Dermis blood vessel endothelial cell (primary cell): ENCODE measurements around the gene INPP5D. TPM values are rescaled to one million over a fixed set of nuclear protein-coding genes. Genes with fewer than 3 reads are reported as not detected.
"Not testable (repeated sequence)": the region's sequence is repeated elsewhere in the genome, so short reads cannot be mapped to it uniquely, and the experiment has no call there.

ENCODE experiments used
- DNase-seq: peaks from one replicate; pipeline ENCODE4 v3.0.0; 2010
- total RNA-seq: library from RNA; depleted of rRNA; stranded (reverse); fragments of >200 nt; gene quantifications from 2 replicates; pipeline ENCODE4 v1.2.3, GENCODE V29; 2014

INPP5D gene
- total RNA-seq, 1 donor from 2014 or later = 45.3 TPM

DNA sequence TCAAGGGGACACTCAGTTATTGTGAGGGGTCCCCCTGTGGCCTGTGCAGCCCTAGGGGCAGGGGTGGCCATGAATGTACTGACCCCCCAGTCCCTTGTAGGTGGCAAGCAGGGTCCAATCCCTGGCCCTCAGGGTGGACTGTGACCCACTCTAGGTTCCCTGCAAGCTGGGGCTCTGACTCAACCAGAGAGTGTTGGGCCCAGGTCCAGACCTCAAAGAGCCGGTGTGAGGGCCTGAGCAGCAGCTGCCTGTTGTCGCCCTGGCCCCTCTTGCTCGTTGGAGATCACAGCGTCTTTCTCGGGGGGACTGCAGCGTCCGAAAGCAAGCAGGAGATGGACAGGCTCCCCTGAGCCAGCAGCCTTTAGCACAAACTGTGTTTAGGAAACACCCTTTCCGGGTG, 124.5 kb downstream of the INPP5D start:
- DNase-seq = no peak

DNA sequence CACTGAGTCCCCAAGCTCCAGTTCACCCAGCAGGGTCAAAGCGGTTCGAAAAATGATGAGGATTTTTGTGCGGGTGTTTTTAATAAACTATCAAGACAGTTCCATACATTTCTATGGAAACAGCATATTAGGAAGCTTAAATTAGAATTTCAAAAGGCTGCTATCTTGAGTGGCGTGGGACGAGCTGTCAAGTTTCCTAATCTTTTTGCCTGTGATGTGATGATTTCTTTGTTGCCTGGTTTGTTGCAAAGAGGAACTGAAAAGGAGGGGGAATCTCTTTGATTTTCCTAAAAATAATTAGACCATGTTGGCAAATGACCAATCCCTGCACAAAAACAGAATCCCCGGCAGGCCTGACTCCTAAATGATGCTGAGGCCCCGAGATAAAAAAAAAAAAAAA, 125.2 kb downstream of the INPP5D start:
- DNase-seq = no peak

- DNase-seq = no peak
Observed at GRCh38 chr2:233185963-233186362, 125.8 kb downstream of the INPP5D start.

- DNase-seq = no peak
Observed at GRCh38 chr2:233186851-233187250, 126.7 kb downstream of the INPP5D start.

- no peak for DNase-seq
Observed at GRCh38 chr2:233189025-233189424, 128.9 kb downstream of the INPP5D start.

GRCh38 chr2:233191016-233191415, 130.9 kb downstream of the INPP5D start:
- not testable (repeated sequence) for DNase-seq

GRCh38 chr2:233193738-233194137, 133.6 kb downstream of the INPP5D start:
- no peak for DNase-seq

DNA sequence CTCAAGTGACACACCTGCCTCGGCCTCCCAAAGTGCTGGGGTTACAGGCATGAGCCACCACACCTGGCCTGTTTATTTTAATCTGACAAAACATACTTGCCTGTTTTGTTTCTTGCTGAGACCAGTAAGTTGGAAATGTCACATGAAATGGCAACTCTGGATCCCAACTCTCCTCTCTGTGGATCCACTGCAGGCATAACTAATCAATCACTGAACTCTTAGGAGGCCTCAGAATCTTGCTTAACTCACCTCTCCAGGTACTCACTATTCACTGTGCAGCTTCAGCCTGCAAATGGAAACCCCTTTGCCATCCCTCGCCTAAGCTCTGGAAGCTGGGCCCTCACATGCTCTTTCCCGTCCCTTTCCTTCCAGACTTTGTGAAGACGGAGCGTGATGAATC, 134.9 kb downstream of the INPP5D start:
- DNase-seq = no peak

DNA sequence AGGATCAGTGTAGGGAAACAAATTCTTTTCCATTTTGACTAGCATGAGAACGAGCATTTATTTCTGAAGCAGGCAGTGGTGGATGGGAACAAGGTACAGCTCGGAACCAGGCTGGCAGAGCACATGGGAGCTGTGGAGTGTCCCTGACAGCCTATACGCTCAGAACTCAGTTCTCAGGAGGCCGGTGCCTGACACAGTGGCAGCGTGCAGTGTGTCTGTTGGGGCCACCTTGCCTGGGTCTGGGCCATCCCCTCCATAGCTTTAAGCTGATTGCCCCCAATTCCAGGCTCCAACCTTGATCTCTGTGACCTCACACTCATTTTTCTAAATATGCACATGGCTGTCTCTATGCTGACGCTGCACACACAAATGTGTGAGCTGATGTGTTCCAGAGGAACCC, 136.9 kb downstream of the INPP5D start:
- no peak for DNase-seq

GRCh38 chr2:233198026-233198425, 137.9 kb downstream of the INPP5D start:
- no peak for DNase-seq

DNA sequence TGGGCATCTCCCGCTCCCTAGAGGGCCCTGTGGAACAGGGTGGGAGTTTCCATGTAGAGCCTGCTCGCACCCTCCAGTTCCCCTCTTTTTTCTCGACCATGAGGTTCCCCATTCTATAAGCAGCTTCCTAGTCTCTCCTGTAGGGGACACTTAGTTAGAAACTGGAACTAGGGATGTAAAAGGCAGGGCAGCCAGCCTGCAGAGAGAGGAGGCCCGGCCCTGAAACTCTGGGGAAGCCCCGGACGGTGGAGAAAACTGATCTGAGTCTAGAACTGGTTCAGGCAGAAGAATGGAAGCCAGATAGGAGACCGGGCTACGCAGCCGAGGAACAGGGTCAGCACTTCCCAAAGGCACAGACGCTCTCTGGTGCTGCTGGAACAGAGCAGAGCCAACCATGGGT, 139.7 kb downstream of the INPP5D start:
- DNase-seq = no peak

GRCh38 chr2:233200790-233201189, 140.6 kb downstream of the INPP5D start:
- DNase-seq = not testable (repeated sequence)

- no peak for DNase-seq
Observed at GRCh38 chr2:233201258-233202013, 141.3 kb downstream of the INPP5D start.

- DNase-seq = peak; percentile 59
Observed at GRCh38 chr2:233202531-233202944, 142.4 kb downstream of the INPP5D start.

GRCh38 chr2:233203060-233203459, 142.9 kb downstream of the INPP5D start:
- DNase-seq = no peak

DNA sequence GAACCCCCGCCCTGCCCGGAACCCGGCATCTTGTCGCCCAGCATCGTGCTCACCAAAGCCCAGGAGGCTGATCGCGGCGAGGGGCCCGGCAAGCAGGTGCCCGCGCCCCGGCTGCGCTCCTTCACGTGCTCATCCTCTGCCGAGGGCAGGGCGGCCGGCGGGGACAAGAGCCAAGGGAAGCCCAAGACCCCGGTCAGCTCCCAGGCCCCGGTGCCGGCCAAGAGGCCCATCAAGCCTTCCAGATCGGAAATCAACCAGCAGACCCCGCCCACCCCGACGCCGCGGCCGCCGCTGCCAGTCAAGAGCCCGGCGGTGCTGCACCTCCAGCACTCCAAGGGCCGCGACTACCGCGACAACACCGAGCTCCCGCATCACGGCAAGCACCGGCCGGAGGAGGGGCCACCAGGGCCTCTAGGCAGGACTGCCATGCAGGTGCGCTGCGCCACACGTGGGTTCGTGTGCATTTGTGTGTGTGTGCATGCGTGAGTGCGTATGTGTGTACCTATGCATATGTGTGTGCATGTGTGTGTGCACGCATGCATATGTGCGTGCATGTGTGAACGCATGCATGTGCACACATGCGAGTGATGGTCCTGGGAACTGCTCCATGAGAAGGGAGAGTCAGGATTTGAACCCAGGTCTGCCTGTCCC, 144.3 kb downstream of the INPP5D start:
- no peak for DNase-seq

DNA sequence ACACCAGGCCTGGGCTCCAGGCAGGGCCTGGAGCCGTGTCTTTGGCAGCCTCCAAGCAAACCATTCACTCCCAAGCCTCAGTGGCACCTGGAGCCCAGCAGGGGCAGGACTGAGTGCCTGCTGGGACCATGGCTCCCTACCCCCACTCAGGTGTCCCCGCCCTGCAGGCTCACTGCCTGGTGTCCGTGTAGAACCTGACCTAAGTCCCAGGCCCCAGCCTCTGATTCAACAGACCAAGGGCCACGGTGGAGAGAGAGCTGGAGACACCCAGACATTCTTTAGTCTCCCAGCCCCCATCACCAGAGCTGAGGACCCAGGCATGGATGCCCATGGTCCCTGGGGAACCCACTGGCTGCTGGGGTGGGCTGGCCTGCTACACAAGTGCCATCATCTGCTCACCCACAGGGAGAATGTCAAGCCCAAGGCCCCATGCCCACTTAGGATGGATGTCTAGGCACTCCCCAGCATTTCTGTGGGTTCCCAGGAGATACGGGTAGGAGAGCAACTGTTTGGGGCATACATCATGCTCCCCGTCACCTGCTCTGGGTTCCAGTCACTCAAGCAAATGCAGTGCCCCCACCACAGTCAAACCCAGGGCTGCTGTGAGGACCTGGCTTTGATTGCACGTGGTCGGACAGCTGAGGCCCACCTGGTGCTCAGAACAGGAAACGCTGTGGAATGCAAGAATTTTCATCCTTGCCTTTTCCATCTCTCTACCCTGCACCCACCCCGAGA, 148.4 kb downstream of the INPP5D start:
- DNase-seq = peak; percentile 22

- DNase-seq = no peak
Observed at GRCh38 chr2:233209117-233209532, 149.0 kb downstream of the INPP5D start.

- peak; percentile 86 for DNase-seq
Observed at GRCh38 chr2:233209533-233210171, 149.5 kb downstream of the INPP5D start.

DNA sequence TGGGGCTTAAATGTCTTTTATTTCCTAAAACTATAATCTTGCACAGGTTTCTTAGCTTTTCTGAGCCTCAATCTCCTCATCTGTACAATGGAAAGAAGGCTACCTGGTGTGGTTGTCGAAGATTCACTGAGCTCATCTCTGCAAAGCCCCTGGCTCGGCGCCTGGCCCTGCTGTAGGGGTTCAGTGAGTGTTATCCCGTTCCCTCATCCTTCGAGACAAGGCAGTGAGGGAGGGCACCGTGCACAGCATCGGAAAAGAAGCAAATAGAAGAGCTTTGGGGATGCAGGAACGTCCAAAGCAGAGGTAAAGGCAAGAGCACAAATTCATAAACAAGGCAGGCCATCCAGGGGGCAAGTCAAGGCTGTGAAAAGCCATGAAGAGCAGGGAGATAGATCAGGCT, 150.1 kb downstream of the INPP5D start:
- DNase-seq = no peak

DNA sequence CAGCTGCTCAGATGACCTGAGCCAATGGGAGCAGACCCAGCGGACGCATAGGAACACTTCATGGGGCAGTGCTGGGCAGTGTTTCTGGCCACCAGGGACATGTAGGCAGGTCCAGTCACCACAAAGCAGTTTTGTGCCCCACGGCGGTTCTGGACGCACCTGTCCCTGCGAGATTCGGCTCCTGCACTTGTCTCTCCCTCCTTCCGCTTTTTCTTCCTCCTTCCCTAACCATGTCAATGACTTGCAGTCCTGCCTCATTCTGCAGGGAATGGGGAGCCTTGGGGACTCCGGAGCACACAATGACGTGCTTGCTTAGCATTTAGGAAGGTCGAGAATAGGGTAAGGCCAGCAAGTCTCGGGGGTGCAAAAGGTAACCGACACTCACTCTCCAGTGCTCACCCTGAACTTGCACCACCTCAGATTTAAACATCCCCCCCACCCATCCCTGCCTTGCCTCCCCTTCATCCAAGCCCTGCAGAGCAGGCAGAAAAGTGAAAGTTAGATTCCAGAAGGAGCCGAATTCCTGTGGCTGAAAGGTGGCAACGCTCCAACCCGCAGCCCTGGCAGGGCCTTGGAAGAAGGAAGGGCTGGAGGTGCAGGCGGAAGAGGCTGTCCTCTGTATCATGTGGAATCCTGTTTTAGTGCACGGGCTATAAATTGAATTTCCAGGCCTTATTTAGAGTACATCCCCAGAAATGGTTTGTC, 150.9 kb downstream of the INPP5D start:
- peak; percentile 87 for DNase-seq

GRCh38 chr2:233211548-233211895, 151.4 kb downstream of the INPP5D start:
- no peak for DNase-seq

- DNase-seq = no peak
Observed at GRCh38 chr2:233213011-233213410, 152.9 kb downstream of the INPP5D start.
